Body of pancreas (tissue), 4 donors: ENCODE data around the gene VWC2L. TPM values are rescaled to one million over a fixed set of nuclear protein-coding genes. Genes with fewer than 3 reads are reported as not detected.

Experiments
- ATAC-seq: fragments of 150-250 bp; one replicate; pipeline ENCODE4 v1.9.1; 2016
- DNase-seq, 4 donors: peaks; one replicate each; pipeline ENCODE4 v3.0.0-alpha.2; 2019
- H3K27ac ChIP-seq, 4 donors: fragments of 200-600 bp; sonication (generic); 1 replicate in 3 of 4; 2 replicates in 1 of 4; pipeline versions ENCODE4 v1.5.1 to v1.6.1; 2016 to 2019; ENCODE audit warnings: mild to moderate bottlenecking in 1 of 4, mixed read lengths in 1 of 4, moderate library complexity in 1 of 4
- H3K27me3 ChIP-seq, 2 donors: fragments of 200-600 bp; sonication (generic); one replicate each; pipeline ENCODE4 v1.6.0; 2016; ENCODE audit warnings: mild to moderate bottlenecking in 1 of 2
- H3K36me3 ChIP-seq, 2 donors: fragments of 200-600 bp; sonication (generic); replicated peaks in 1 of 2; 2 replicates each; pipeline ENCODE4 v1.5.1; 2016; ENCODE audit warnings: low read depth in 2 of 2; ENCODE audit not compliant: insufficient read depth in 1 of 2
- H3K4me1 ChIP-seq: fragments of 200-600 bp; sonication (generic); one replicate; pipeline ENCODE4 v1.6.0; 2016
- H3K4me3 ChIP-seq, 2 donors: fragments of 200-600 bp; sonication (generic); 1 replicate in 1 of 2; 2 replicates in 1 of 2; pipeline ENCODE4 v1.5.1; 2016 to 2019
- H3K9me3 ChIP-seq, 3 donors: fragments of 200-600 bp; sonication (generic); 1 replicate in 2 of 3; 2 replicates in 1 of 3; pipeline ENCODE4 v1.5.1; 2016
- CTCF ChIP-seq, 7 experiments: fragments of 450-650 bp in 4 of 7; fragments of 200-600 bp in 3 of 7; sonication (generic) in 3 of 7; IDR thresholded peaks; one replicate each; pipeline ENCODE4 v1.5.1; 2016 to 2019; ENCODE audit warnings: antibody characterized with exemption in 7 of 7
- POLR2A ChIP-seq, 3 donors: fragments of 450-650 bp; IDR thresholded peaks; one replicate each; pipeline ENCODE4 v1.6.1; 2016; ENCODE audit warnings: antibody characterized with exemption in 3 of 3, mild to moderate bottlenecking in 2 of 3
- WGBS, 2 donors: methylation state at CpG; one replicate each; pipeline ENCODE4 v1.1.5; 2017; 5-methylcytosine and 5-hydroxymethylcytosine counted together
- intact Hi-C: fragments of 100-400 bp; cut with DNase I; formaldehyde crosslinking; loops from one replicate; pipeline ENCODE4 v1.15.1; 2023
- total RNA-seq, 2 donors: library from RNA; depleted of rRNA; stranded (reverse); fragments of >200 nt; gene quantifications; one replicate each; pipeline ENCODE4 v1.1.0, GENCODE V29; 2016

The VWC2L gene
- total RNA-seq, 2 donors from 2014 or later: not detected

GRCh38 chr2:214382229-214382628 lies 28.6 kb upstream of the VWC2L start:
- H3K27me3 ChIP-seq: no peaks in the 10 kb centered on the region
- H3K4me3 ChIP-seq: no peak overlapping the region
- ATAC-seq (no peak), DNase-seq (no peak)
- no peaks in the 10 kb centered on the region for H3K36me3 ChIP-seq
- intact Hi-C loops: no loop called here
- no peaks in the 10 kb centered on the region for H3K4me1 ChIP-seq
- no peak overlapping the region for H3K27ac ChIP-seq
- 26 to 29% methylated on average over 2 of the region's 2 CpGs for WGBS, 2 donors
- TF ChIP-seq POLR2A (IDR thresholded peaks at IDR 0.05) (no peak), CTCF (IDR thresholded peaks at IDR 0.05) (no peak)
- no peaks in the 10 kb centered on the region for H3K9me3 ChIP-seq

GRCh38 chr2:214386720-214387119 lies 24.1 kb upstream of the VWC2L start:
- TF ChIP-seq POLR2A (IDR thresholded peaks at IDR 0.05) (no peak), CTCF (IDR thresholded peaks at IDR 0.05) (no peak)
- no peak for DNase-seq
- Histone ChIP-seq H3K4me1 (no peaks in the 10 kb centered on the region), H3K4me3 (no peak overlapping the region), H3K36me3 (no peaks in the 10 kb centered on the region), H3K27me3 (no peaks in the 10 kb centered on the region), H3K9me3 (no peaks in the 10 kb centered on the region), H3K27ac (no peak overlapping the region)
- WGBS, 2 donors: 71 to 79% methylated on average over 2 of the region's 2 CpGs
- ATAC-seq: no peak
- intact Hi-C loops: no loop called here

GRCh38 chr2:214389334-214389733 lies 21.5 kb upstream of the VWC2L start:
- no peak for ATAC-seq
- intact Hi-C loops: no loop called here
- no peak overlapping the region for H3K4me3 ChIP-seq
- H3K9me3 ChIP-seq: no peaks in the 10 kb centered on the region
- H3K4me1 ChIP-seq: no peaks in the 10 kb centered on the region
- H3K36me3 ChIP-seq: no peaks in the 10 kb centered on the region
- TF ChIP-seq POLR2A (IDR thresholded peaks at IDR 0.05): no peak
- no peak for TF ChIP-seq CTCF (IDR thresholded peaks at IDR 0.05)
- H3K27ac ChIP-seq: no peak overlapping the region
- no peaks in the 10 kb centered on the region for H3K27me3 ChIP-seq
- no peak for DNase-seq

- Histone ChIP-seq H3K4me1 (no peaks in the 10 kb centered on the region), H3K36me3 (no peaks in the 10 kb centered on the region), H3K27me3 (no peaks in the 10 kb centered on the region), H3K27ac (no peak overlapping the region), H3K9me3 (no peaks in the 10 kb centered on the region), H3K4me3 (no peak overlapping the region)
- DNase-seq: no peak
- intact Hi-C loops: no loop called here
- ATAC-seq: no peak
- TF ChIP-seq CTCF (IDR thresholded peaks at IDR 0.05): no peak
- no peak for TF ChIP-seq POLR2A (IDR thresholded peaks at IDR 0.05)
Measured at GRCh38 chr2:214393796-214394195, 17.1 kb upstream of the VWC2L start.

GRCh38 chr2:214395040-214395439 lies 15.8 kb upstream of the VWC2L start:
- no peaks in the 10 kb centered on the region for H3K27me3 ChIP-seq
- WGBS, 2 donors: 52 to 59% methylated on average over 1 of the region's 1 CpG
- ATAC-seq: no peak

More at GRCh38 chr2:214395040-214395439, 15.8 kb upstream of the VWC2L start:
- H3K9me3 ChIP-seq: no peaks in the 10 kb centered on the region
- H3K4me1 ChIP-seq: no peaks in the 10 kb centered on the region
- intact Hi-C loops: no loop called here
- no peak overlapping the region for H3K4me3 ChIP-seq
- H3K27ac ChIP-seq: no peak overlapping the region
- TF ChIP-seq CTCF (IDR thresholded peaks at IDR 0.05): no peak
- TF ChIP-seq POLR2A (IDR thresholded peaks at IDR 0.05): no peak
- no peaks in the 10 kb centered on the region for H3K36me3 ChIP-seq
- DNase-seq: no peak
